ENCODE measurements around the gene ZMIZ1. TPM values are rescaled to one million over a fixed set of nuclear protein-coding genes. Genes with fewer than 3 reads are reported as not detected.
"Not testable (repeated sequence)": the region's sequence is repeated elsewhere in the genome, so short reads cannot be mapped to it uniquely, and the experiment has no call there.

ZMIZ1 gene
- total RNA-seq, 1 experiment from 2014 or later = 35.8 TPM

- Histone ChIP-seq H3K4me1 (ENCODE audit: insufficient read depth, low read length, poor library complexity, severe bottlenecking) (no peaks in the 10 kb centered on the region), H3K27ac (ENCODE audit: low read depth, low read length, poor library complexity, severe bottlenecking) (no peak overlapping the region), H3K9me3 (ENCODE audit: low read depth, low read length, poor library complexity, severe bottlenecking) (no peaks in the 10 kb centered on the region), H3K36me3 (ENCODE audit: insufficient read depth, low read length, poor library complexity, severe bottlenecking) (no peaks in the 10 kb centered on the region), H3K4me3 (ENCODE audit: low read depth, low read length, poor library complexity, severe bottlenecking) (no peak overlapping the region), H3K27me3 (replicated peaks; ENCODE audit: insufficient read depth, low read depth, low read length, poor library complexity) (no peaks in the 10 kb centered on the region)
- DNase-seq (ENCODE audit: low spot score) = no peak
- BruUV-seq (replicated peaks) = no TSS peak
- intact Hi-C loops (cut with micrococcal nuclease; ENCODE audit: unreplicated experiment) = no loop called here
- CTCF ChIA-PET = no interaction called here
- POLR2A ChIA-PET (ENCODE audit: low non-redundant PET) = no interaction called here
- TF ChIP-seq EZH2 (IDR thresholded peaks at IDR 0.05; ENCODE audit: borderline replicate concordance, low read depth, low read length, poor library complexity, severe bottlenecking) = no peak
- TF ChIP-seq, protein P1, sequence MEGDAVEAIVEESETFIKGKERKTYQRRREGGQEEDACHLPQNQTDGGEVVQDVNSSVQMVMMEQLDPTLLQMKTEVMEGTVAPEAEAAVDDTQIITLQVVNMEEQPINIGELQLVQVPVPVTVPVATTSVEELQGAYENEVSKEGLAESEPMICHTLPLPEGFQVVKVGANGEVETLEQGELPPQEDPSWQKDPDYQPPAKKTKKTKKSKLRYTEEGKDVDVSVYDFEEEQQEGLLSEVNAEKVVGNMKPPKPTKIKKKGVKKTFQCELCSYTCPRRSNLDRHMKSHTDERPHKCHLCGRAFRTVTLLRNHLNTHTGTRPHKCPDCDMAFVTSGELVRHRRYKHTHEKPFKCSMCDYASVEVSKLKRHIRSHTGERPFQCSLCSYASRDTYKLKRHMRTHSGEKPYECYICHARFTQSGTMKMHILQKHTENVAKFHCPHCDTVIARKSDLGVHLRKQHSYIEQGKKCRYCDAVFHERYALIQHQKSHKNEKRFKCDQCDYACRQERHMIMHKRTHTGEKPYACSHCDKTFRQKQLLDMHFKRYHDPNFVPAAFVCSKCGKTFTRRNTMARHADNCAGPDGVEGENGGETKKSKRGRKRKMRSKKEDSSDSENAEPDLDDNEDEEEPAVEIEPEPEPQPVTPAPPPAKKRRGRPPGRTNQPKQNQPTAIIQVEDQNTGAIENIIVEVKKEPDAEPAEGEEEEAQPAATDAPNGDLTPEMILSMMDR (conservative IDR thresholded peaks at IDR 0.05; ENCODE audit: low read depth, low read length) = no peak
Observed at GRCh38 chr10:79331226-79331625, 262.5 kb downstream of the ZMIZ1 start.

GRCh38 chr10:79331709-79332108, 262.9 kb downstream of the ZMIZ1 start:
- Histone ChIP-seq H3K27me3 (replicated peaks; ENCODE audit: insufficient read depth, low read depth, low read length, poor library complexity) (no peaks in the 10 kb centered on the region), H3K9me3 (ENCODE audit: low read depth, low read length, poor library complexity, severe bottlenecking) (no peaks in the 10 kb centered on the region), H3K4me3 (ENCODE audit: low read depth, low read length, poor library complexity, severe bottlenecking) (no peak overlapping the region), H3K27ac (ENCODE audit: low read depth, low read length, poor library complexity, severe bottlenecking) (no peak overlapping the region), H3K36me3 (ENCODE audit: insufficient read depth, low read length, poor library complexity, severe bottlenecking) (no peaks in the 10 kb centered on the region), H3K4me1 (ENCODE audit: insufficient read depth, low read length, poor library complexity, severe bottlenecking) (no peaks in the 10 kb centered on the region)
- peak; percentile 71 for DNase-seq (ENCODE audit: low spot score)
- ChIA-PET CTCF (interaction anchor here (0.5 kb wide), 1 partner anchor 19 kb away, joined by 7 read pairs; no protein-coding TSS in a partner anchor), POLR2A (ENCODE audit: low non-redundant PET) (no interaction called here)
- intact Hi-C loops (cut with micrococcal nuclease; ENCODE audit: unreplicated experiment) = no loop called here
- TF ChIP-seq EZH2 (IDR thresholded peaks at IDR 0.05; ENCODE audit: borderline replicate concordance, low read depth, low read length, poor library complexity, severe bottlenecking) = no peak
- TF ChIP-seq, protein P1 (conservative IDR thresholded peaks at IDR 0.05; ENCODE audit: low read depth, low read length) = no peak
- no TSS peak for BruUV-seq (replicated peaks)

DNA sequence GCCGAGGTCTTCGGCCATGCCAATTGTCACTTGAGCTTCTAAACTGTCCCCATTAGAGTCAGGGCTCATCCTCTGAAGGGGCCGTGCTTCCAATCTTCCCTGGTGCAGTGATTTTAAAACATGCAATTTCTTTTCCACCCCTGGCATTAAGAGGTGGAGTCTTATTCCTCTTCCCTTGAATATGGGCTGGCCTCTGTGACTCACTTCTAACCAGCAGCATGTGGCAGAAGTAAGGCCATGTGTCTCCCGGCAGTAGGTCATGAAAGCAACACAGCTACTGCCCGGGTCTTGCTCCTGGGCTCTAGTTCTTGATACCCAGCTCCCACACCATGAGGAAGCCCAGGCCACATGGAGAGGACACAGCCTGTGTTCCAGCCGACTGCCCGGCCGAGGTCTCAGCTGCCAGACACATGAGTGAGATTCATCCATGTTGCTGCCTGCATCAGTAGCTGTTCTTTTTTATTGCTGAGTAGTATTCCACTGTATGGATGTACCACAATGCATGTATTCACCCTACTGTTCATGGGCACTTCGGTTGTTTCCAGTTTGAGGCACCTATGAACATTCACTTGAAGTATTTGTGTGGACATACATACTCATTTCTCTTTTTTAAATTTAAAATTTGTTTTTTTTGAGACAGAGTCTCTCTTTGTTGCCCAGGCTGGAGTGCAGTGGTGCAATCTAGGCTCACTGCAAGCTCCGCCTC, 264.0 kb downstream of the ZMIZ1 start:
- H3K27me3 ChIP-seq (replicated peaks; ENCODE audit: insufficient read depth, low read depth, low read length, poor library complexity); BruUV-seq (replicated peaks); H3K4me1 ChIP-seq (ENCODE audit: insufficient read depth, low read length, poor library complexity, severe bottlenecking); POLR2A ChIA-PET (ENCODE audit: low non-redundant PET); H3K27ac ChIP-seq (ENCODE audit: low read depth, low read length, poor library complexity, severe bottlenecking); H3K4me3 ChIP-seq (ENCODE audit: low read depth, low read length, poor library complexity, severe bottlenecking); CTCF ChIA-PET; H3K9me3 ChIP-seq (ENCODE audit: low read depth, low read length, poor library complexity, severe bottlenecking); intact Hi-C loops (cut with micrococcal nuclease; ENCODE audit: unreplicated experiment); H3K36me3 ChIP-seq (ENCODE audit: insufficient read depth, low read length, poor library complexity, severe bottlenecking); DNase-seq (ENCODE audit: low spot score): not testable (repeated sequence)

DNA sequence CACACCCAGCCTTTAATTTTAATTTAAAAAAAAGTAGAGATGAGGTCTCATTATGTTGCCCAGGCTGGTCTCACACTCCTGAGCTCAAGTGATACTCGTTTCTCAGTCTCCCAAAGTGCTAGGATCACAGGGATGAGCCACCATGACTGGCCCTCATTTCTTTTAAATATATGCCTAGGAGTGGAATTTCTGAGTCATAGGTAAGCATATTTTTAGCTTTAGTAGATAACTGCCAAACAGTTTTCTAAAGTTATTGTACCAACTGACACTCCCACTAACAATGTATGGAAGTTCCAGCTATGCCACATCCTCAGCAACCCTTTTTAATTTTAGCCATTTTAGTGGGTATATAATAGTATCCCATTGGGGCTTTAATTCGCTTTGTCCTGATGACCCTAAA, 264.7 kb downstream of the ZMIZ1 start:
- no peak for DNase-seq (ENCODE audit: low spot score)
- intact Hi-C loops (cut with micrococcal nuclease; ENCODE audit: unreplicated experiment) = no loop called here
- Histone ChIP-seq H3K27me3 (replicated peaks; ENCODE audit: insufficient read depth, low read depth, low read length, poor library complexity) (no peaks in the 10 kb centered on the region), H3K27ac (ENCODE audit: low read depth, low read length, poor library complexity, severe bottlenecking) (no peak overlapping the region), H3K4me1 (ENCODE audit: insufficient read depth, low read length, poor library complexity, severe bottlenecking) (no peaks in the 10 kb centered on the region), H3K36me3 (ENCODE audit: insufficient read depth, low read length, poor library complexity, severe bottlenecking) (no peaks in the 10 kb centered on the region), H3K9me3 (ENCODE audit: low read depth, low read length, poor library complexity, severe bottlenecking) (no peaks in the 10 kb centered on the region), H3K4me3 (ENCODE audit: low read depth, low read length, poor library complexity, severe bottlenecking) (no peak overlapping the region)
- POLR2A ChIA-PET (ENCODE audit: low non-redundant PET) = no interaction called here
- no TSS peak for BruUV-seq (replicated peaks)
- CTCF ChIA-PET = no interaction called here
- TF ChIP-seq EZH2 (IDR thresholded peaks at IDR 0.05; ENCODE audit: borderline replicate concordance, low read depth, low read length, poor library complexity, severe bottlenecking) = no peak
- TF ChIP-seq, protein P1 (conservative IDR thresholded peaks at IDR 0.05; ENCODE audit: low read depth, low read length) = no peak
